NCI-H345 (cell line): ENCODE measurements around the gene KMT2B.

Source experiments
- DNase-seq: peaks from one replicate; lab custom pipeline; 2025; lab: John Stamatoyannopoulos, UW

KMT2B gene

GRCh38 chr19:35777961-35778360, 60.2 kb downstream of the KMT2B start:
- DNase-seq = no peak

GRCh38 chr19:35779033-35779432, 61.2 kb downstream of the KMT2B start:
- DNase-seq = no peak

GRCh38 chr19:35780058-35780457, 62.3 kb downstream of the KMT2B start:
- DNase-seq = no peak

GRCh38 chr19:35780717-35781116, 62.9 kb downstream of the KMT2B start:
- no peak for DNase-seq

- DNase-seq = no peak
Measured at GRCh38 chr19:35781650-35782049, 63.8 kb downstream of the KMT2B start.

GRCh38 chr19:35782589-35782988, 64.8 kb downstream of the KMT2B start:
- DNase-seq = no peak

GRCh38 chr19:35783469-35784434, 65.9 kb downstream of the KMT2B start:
- no peak for DNase-seq

- no peak for DNase-seq
Measured at GRCh38 chr19:35784503-35785338, 66.9 kb downstream of the KMT2B start.

GRCh38 chr19:35785339-35785627, 67.5 kb downstream of the KMT2B start:
- no peak for DNase-seq

GRCh38 chr19:35786299-35787160, 68.7 kb downstream of the KMT2B start:
- DNase-seq = no peak

- DNase-seq = no peak
Measured at GRCh38 chr19:35787227-35787799, 69.5 kb downstream of the KMT2B start.
